HG03066 (cell line): Measurements from ENCODE around the gene PBX3.

Source experiments
- ATAC-seq: cut with Tn5 transposase; IDR thresholded peaks from one replicate; pipeline ENCODE4 v1.9.1; 2021; ENCODE audit warnings: low read depth; ENCODE audit not compliant: unreplicated experiment

PBX3 gene

DNA sequence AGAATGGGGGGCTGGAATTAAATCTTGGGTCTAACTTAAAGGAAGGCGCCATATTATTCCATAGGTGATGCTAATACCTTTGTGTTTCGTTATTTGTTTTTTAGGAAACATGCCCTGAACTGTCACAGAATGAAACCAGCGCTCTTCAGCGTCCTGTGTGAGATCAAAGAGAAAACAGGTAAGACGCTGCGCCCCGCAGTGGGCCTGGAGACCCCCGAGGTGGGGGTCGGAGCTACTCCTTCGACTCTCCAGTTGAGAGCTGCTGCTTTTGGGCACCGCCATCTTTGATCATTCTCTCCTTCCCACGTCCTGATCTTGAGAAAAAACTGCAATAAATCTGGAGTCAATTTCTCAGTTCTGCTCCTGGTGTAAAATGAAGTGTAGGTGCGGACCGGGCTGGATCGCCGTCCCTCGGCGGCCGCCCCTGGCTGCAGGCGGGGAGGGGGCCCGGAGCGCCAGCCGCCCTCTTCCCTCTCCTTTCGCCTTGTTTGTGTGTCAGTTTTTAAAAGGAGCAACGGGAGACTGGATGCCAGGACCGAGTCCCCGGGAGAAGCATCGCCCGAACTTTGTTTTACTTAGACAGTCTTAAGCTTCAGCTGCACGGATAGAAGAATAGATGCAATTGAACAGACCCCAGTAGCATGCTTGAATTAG is 1.4 kb downstream of the PBX3 start:
- no peak for ATAC-seq

DNA sequence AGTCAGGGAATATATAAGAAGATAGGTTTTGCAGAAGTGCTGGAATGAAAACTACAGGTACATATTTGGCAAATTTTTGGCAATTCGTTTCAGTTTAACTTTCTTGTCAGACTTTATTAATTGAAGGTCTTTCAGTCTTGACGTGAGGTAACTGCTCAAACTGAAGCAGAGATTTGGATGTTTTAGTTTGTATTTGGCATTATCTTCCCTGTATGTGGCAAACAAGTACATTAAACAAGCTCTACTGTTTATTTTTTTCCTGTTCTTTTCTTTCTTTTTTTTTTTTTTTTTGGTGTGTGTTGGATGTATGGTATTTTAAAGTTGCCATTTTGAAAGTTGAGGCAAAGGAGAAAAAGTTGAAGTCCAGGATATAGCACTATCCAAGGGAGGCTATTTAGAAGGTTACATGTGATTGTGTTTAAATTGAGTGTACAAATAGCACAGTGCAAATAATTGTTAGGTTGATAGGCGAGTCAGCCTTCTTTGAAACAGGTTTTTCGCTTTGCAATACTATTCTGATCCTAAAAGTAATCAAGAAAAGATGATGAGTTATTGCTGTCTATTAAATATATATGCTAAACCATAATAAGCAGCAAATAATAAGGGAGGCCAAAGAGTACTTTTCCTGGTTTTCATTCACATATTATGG is 2.2 kb downstream of the PBX3 start:
- ATAC-seq: no peak

DNA sequence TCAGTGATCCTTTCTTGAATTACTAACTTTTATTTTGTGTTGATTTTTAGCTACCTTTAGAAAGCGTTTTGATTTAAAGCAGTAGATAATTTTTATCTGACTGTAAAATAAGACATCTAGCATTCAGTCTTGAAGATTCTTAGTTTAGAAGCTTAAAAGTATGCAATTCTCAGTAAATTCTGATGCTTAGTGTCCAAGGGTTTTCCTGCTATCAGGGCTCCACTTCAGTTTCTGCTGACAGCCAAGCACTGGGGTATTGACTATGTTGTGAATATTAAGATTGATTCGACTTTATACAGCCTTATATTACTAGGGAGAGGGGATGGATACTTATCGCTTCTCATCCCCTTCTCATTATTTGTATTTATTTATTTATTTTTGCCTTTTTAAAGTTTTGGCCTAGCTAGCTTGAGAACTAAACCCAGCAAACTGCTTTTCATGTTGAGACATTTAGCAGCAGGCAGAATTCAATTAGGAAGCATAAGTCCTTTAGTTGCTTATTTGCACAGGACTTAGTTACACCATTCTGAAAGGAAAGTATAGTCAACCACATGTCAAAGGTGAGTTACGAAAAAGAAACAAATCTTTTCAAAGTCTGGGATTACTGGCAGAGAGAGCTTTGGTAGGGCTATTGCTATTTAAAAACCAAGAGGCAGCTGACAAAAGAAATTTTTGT is 2.9 kb downstream of the PBX3 start:
- no peak for ATAC-seq

DNA sequence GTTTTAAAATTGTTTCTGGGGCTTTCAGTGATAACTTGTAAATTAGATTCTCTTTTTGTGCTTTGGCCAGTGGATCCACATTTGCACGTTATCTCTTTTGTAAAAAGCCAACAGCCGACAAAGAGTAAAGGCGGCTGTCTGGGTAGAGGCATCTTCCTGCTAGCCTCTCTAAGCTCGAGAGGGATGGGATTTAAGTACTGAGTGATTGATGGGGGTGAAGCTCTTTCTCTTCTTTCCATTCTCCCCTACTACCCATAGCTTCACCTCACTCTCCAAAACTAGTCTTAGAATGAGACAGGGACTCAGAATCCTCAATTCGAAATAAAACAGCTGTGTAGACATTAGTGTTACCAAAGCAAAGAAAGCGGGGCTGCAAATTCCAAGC is 3.4 kb downstream of the PBX3 start:
- no peak for ATAC-seq

DNA sequence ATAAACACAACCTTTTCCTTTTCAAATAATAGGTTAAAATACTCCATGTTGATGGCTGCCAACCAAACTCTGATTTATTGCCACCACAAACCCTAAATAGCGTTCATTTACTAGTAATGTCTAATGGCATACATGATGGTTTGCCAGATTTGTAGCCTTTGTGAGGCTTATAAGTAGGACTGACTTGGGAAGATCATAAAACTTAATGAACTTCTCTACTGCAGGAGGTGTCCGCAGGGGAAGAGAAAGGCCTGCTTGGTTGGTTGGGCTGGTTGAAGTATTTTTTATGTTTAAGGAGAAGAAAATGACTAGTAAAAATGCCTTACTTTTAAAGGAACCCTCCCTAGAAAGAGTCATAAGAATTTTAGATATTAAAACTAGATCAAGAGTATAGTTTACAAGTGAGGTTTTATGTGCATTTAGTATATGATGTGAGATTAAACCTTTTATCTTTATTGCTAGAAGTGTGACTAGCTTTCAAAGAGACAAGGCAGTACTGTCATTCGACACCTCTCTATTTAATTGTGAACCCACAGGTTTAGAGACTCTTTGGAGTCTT is 5.0 kb downstream of the PBX3 start:
- ATAC-seq: no peak

DNA sequence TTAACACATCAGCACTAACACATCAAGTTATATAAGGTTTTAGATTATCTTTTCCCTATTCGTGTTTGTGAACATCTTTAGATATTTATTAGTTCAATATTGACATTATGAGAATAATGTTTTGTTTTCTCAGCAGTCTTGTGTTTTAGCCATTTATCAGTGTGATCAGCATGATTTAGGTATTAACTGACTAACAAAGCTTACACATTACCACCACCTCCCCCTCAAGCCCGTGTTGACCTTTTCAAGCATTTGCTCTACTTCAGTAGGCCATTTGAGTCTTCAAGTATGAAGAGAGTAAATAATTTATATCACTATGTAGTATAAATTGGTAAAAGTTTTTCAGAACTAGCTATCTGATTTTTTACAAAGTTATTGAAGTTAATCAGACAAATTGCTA is 6.9 kb downstream of the PBX3 start:
- ATAC-seq: no peak

DNA sequence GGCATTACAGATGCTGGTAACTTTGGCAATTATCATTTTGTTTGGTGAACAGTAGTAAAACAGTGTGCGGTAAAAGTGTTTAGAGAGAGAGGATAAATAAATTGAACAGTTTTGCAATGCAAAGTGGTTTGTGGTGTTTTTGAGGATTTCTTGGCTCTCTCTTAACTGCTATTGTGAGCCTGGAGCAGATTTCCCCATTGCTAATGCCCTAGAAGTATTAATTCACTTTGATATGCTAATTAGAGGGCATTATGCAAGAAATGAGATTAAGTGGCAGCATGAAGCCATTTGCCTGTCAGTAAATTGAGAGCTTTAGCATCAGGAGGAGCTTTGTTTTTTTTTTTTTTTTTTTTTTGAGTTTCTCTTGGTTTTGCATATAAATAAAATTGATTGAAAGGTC is 8.2 kb downstream of the PBX3 start:
- no peak for ATAC-seq

DNA sequence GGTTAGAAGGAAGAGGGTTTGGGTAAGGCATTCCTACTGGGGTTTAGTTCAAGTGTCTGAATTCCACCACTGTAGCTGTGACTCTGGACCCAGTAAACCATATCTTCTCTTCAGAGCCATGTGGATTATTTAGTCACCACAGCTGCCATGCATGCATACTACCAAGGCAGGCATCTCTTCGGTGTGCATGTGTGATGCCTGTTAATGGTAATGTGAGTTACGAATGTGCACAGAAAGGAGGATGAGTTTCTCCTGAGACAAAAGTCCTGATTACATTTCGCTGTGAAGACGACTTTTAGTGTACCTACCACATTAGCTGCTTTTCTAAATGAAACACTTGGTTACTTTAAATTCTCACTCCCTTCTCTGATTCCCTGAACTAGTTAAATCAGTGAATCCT is 9.3 kb downstream of the PBX3 start:
- no peak for ATAC-seq

DNA sequence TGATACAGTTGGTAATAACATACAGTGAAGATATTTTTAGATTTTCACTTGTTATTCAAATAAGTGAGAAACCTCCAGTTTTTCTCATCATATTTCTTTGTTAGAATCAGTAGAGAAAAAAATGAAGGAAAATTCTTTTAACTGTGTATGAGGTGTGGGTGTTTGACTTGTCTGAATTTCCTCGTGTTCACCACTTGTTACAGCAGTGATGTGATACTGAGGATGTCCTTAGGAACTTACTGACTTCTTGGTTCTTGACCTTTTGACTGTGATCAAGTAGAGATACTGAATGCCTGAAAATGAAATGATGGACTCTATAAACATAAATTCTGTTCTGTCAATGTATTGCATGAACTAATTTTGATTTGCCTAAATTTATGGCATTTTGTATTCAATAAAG is 10.7 kb downstream of the PBX3 start:
- no peak for ATAC-seq

DNA sequence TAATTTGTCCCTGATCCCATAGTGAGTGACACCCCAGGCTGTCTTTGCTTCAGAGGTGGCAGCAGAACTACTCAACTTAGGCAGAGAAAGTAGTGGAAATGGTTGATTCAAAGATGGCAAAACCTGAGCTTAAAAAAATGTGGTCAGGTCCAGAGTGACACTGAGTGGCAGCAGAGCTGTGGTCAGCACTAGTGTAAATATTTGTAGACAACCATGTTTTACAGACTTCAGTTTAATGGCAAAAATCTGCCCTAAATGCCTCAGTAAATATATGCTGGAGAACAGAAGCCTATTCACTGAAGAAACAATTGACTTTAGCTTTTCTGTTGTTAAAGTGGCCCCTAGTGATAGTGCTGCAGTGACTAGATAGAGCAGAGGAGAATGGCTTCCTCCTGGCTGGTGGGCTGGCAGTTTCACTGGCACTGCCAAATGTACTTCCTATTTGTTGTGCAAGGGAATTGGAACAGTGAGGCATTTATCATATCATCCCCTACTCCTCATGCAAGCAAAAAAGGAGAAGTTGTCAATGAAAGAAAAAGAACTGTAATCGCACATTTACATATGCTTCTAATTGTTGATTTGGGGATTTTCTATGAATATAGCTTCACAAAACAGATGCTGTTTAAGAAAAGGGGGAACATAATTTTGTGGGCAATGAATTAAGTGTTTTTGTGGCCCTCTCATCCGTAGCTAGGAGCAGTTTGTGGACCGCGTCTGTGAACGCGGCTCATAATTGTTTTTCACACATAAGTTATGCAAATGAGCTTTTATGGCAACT is 12.0 kb downstream of the PBX3 start:
- no peak for ATAC-seq

DNA sequence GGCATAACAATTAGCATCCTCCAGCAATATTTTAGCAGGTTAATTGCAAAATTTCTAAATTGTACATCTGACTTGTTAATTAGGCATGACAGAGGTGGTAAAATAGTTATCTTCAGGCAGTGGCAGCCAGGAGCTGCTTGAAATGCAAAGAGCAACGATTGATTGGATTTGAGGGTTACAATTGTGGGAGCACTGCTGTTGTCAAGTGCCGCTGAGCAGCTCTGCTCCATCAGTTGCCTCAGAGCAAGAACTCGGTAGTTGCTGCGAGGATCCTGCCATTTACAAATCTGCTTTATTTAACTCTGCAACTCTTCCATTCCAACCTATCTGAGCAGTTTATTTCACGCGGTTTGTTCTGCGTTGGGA is 12.6 kb downstream of the PBX3 start:
- no peak for ATAC-seq

DNA sequence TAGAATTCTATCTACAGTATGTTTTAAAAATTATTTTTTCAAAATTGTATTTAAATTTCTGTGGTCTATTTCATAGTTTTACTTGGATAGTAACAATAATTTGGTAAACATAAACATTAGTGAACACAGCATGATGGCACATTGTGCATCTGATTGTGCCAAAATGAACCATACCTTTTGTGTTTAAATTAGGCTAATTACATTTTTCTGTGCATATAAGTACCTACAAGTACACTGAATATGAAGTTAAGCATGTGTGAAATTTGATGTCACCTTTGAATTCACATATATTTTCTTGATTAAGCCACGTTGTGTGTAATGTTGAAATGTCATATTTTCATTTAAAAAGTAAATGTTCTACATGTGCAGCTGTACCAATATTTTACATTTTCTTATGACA is 13.4 kb downstream of the PBX3 start:
- ATAC-seq: no peak

DNA sequence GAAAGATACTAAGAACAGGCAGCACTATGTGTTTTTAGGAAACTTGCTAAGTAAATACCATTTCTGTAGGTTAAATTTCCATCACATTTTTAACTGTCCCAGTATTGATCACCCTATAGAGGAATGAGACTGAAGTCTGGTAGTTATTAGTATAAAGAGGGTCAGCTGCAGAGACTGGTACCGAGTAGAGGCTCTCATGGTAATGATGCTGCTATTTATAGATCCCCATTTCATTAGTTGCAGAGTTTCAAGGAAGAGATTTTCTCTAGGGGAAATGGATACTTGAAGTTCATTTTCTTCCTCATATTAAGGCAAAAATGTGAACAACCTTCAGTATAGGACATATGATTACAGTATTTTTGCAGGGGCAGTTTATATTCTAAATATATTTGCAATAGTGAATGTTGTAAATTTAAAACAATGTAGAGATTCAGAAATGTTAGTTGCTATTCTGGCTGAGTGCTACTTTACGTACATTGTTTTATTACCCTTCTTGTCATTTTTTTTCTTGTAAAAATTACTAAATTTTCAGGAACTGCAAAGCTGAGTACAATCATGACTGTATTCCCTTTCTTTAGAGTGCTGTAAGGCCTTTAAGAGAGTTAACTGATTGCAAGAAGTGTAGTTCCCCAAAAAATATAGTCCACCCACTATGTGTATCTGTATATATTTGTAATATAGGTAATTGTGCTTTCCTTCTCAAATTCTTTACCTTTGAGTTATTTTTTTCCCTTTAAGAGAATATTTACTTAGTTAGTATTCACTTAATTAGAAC is 14.7 kb downstream of the PBX3 start:
- ATAC-seq: no peak

DNA sequence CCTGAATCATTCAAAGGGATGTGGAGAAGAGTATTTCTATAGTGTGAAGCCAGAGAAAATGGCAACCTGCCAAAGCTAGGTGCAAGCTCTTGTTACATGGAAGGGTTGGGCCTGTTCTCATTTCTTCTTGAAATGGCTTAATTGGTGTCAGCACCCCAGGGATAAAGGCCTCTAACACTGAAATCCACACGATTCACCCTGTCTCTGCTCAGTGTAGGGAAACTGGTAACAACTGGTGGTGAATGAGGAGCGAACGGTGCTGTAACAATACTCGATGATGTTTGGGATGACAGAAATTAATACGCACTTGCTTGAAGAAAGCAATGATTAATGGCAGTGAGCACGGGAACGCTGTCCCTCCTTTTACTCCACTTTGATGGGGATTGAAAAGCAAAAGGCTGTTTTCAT is 16.2 kb downstream of the PBX3 start:
- ATAC-seq: no peak

DNA sequence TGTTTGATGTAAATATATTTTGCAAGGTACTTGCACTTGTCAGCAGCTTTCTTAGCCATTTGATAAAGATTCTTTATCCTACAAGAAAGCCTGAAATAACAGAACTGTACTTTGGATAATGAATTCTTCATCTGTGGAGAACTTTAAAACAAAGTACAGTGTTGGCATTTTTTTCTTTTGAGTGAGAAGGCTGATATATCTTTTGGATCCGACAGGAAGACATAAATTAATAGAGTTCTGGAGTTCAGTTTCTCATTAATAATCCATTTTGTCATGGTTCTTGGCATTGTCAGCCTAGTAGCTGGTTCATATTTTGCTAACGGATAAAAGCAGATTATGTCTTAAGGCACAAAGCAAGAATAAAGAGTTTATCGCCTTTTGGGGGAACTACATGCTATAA is 17.0 kb downstream of the PBX3 start:
- no peak for ATAC-seq

DNA sequence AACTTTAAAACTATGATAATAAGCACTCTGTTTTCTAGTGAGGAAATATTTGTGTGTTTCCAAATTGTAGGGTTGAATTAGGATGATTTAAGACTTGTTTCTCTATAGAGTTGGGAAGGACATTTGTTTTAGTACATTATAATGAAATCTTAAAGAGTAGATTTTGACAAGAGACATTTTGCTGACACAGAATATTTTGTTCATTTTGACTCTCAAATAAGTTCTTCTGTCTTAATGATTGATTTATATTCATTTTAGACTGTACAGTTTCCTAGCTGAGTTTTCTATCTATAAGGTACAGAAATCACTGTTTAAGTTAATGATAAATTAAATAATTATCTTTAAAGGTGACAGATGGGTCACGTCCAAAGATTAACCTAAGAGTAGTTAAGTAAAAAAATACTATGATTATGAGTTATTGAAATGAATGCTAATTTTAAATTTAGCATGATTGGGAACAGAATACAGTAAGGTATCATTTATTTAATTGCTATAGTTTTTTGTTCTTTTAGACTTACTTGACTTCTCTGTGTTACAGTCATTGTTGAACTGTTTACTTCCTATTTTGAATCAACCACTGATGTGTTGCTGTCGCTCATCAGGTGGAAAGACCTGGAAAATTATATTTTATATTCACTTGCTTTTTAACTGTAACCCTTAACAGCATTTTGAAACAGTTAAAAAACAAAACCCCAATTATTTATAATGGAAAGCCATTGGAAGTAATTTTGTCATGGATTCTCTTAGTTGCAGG is 19.5 kb downstream of the PBX3 start:
- ATAC-seq: peak; percentile 9

DNA sequence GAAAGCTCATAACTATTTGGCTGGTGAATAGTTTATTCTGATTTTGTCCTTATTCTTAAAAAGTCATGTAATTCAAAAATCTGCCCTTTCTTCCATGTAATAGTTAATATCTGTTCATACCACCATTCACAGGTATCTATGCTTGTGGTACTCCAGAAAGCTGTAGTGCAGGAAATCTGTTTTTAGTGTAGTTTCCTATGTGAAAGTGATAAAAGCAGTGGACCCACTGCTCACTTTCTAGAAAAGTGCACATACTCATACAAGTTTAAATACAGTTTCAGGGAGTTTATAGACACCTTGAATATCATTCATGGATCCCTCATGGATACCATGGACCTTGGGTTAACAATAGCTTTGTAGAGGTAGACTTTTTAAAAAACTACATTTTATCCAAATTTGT is 20.2 kb downstream of the PBX3 start:
- ATAC-seq: peak; percentile 54

DNA sequence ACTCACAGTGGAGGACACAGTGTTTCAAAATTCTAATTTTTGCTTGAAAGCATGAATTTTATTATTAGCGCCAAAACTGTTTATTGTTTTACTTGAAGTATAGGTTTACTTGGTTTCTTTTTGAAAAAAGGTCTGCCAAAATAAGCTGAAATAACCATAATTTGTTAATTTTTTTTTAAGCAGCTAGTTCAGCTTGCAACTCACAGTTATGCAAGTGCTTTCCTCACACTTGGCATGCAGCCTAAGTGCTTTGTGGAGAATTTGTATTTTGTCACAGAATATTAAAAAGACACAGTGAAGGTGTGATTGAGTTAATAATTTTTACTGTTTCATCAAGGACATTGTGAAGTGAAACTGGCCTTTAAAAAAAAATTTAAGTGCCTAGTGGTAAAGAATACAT is 21.6 kb downstream of the PBX3 start:
- ATAC-seq: no peak

DNA sequence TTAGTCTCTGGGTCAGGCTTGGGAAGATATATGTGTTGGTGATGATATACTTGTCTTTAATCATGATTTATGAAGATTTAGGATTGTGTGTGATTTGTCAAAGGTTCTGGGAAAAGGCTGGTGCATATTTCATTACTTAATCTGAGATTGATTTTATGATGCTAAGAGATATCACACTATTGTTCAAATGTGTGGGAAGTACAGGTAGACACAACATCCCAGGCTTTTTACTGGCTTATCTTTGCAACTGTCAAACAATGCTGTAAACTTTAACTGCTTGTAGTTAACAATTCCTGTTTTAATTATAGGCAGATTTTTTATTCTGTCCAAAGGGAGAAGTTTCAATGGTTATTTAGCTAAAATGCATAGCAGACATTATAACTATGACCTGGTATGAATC is 23.9 kb downstream of the PBX3 start:
- ATAC-seq: no peak

DNA sequence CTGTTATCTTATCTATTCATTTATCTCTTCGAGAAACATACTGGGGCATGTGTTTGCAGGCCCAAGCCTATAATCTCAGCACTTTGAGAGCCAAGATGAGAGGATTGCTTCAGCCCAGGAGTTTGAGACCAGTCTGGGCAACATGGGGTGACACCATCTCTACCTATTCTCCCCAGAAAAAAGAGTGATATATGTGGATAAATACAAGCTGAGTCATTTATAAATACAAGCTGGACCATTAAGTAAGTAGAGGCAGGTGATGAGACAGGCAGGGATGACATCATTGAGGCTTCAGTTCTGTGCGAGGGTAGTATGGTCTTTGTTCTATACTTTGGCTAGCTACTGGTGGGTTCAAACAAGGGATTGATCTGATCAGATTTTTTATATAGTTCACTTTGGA is 25.6 kb downstream of the PBX3 start:
- no peak for ATAC-seq
